A673 (cell line): Measurements from ENCODE around the gene SRRM2. TPM values are rescaled to one million over a fixed set of nuclear protein-coding genes. Genes with fewer than 3 reads are reported as not detected.

ENCODE experiments used
- BruUV-seq: library from RNA; stranded (reverse); fragments of 400-500 nt; replicated peaks from 2 replicates; lab custom pipeline; 2021; lab: Mats Ljungman, UMichigan
- CTCF ChIA-PET: fragments of 300-600 bp; sonication (Branson Sonifier 250); formaldehyde crosslinking; loops from one replicate; lab custom pipeline; 2022; ENCODE audit warnings: antibody characterized with exemption; lab: Charles Lee
- POLR2A ChIA-PET: fragments of 300-600 bp; sonication (Branson Sonifier 250); formaldehyde crosslinking; loops from one replicate; lab custom pipeline; 2022; ENCODE audit warnings: antibody characterized with exemption; ENCODE audit not compliant: low non-redundant PET; lab: Charles Lee
- DNase-seq: peaks from one replicate; pipeline ENCODE4 v3.0.0-alpha.2; 2015; ENCODE audit warnings: low spot score
- H3K27ac ChIP-seq: fragments of 200-600 bp; sonication (generic); 2 replicates; pipeline ENCODE4 v1.5.1; 2016; ENCODE audit warnings: mixed run types, low read depth, mild to moderate bottlenecking, mixed read lengths, antibody characterized with exemption, low read length; ENCODE audit not compliant: poor library complexity, severe bottlenecking
- H3K27me3 ChIP-seq: fragments of 200-600 bp; sonication (generic); replicated peaks from 2 replicates; pipeline ENCODE4 v1.6.1; 2017; ENCODE audit warnings: mixed run types, low read depth, mild to moderate bottlenecking, mixed read lengths, antibody characterized with exemption, low read length; ENCODE audit not compliant: insufficient read depth, poor library complexity
- H3K36me3 ChIP-seq: fragments of 200-600 bp; sonication (generic); 2 replicates; pipeline ENCODE4 v1.6.1; 2016; ENCODE audit warnings: mixed run types, mild to moderate bottlenecking, mixed read lengths, antibody characterized with exemption, low read length; ENCODE audit not compliant: insufficient read depth, poor library complexity, severe bottlenecking
- H3K4me1 ChIP-seq: fragments of 200-600 bp; sonication (generic); 2 replicates; pipeline ENCODE4 v1.6.1; 2017; ENCODE audit warnings: mixed run types, mild to moderate bottlenecking, mixed read lengths, antibody characterized with exemption, low read length; ENCODE audit not compliant: insufficient read depth, poor library complexity, severe bottlenecking
- H3K4me3 ChIP-seq: fragments of 200-600 bp; sonication (generic); 2 replicates; pipeline ENCODE4 v1.5.1; 2016; ENCODE audit warnings: low read depth, mixed run types, mild to moderate bottlenecking, mixed read lengths, low read length; ENCODE audit not compliant: poor library complexity, severe bottlenecking
- H3K9me3 ChIP-seq: fragments of 200-600 bp; sonication (generic); 2 replicates; pipeline ENCODE4 v1.6.1; 2016; ENCODE audit warnings: mixed run types, low read depth, mild to moderate bottlenecking, mixed read lengths, antibody characterized with exemption, low read length; ENCODE audit not compliant: poor library complexity, severe bottlenecking
- EZH2 ChIP-seq: fragments of 200-600 bp; sonication (generic); IDR thresholded peaks from 2 replicates; pipeline ENCODE4 v1.6.1; 2017; ENCODE audit warnings: borderline replicate concordance, low read depth, mild to moderate bottlenecking, mixed read lengths, antibody characterized with exemption, low read length; ENCODE audit not compliant: poor library complexity, severe bottlenecking
- intact Hi-C: fragments of 100-400 bp; cut with micrococcal nuclease; formaldehyde crosslinking; loops from one replicate; pipeline ENCODE4 v1.10.0; 2022; ENCODE audit not compliant: unreplicated experiment
- total RNA-seq: library from RNA; stranded (reverse); gene quantifications from 2 replicates; pipeline ENCODE4 v1.2.3, GENCODE V29; 2021
- TF ChIP-seq, protein P1 (sequence below): fragments of 300-800, 200-600 bp; sonication (generic); conservative IDR thresholded peaks from 2 replicates; pipeline ENCODE4 v1.5.1; 2017; ENCODE audit warnings: low read depth, mild to moderate bottlenecking, antibody characterized with exemption, low read length, moderate library complexity, mixed read lengths

SRRM2 gene
- total RNA-seq, 1 experiment from 2014 or later: 642 TPM

DNA sequence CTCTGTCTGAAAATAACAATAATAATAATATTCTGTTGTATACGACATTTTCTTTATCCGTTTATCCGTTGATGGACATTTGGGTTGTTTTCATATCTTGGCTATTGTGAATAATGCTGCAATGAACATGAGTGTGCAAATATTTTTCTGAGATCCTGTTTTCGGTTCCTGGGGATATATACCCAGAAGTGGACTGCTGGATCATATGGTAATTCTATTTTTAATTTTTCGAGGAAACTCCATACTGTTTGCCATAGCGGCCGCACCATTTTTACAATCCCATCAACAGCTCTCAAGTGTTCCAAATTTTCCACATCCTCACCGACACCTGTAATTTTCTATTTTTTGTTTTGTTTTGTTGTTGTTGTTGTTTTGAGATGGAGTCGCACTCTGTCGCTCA, 40.5 kb downstream of the SRRM2 start:
- no peaks in the 10 kb centered on the region for H3K9me3 ChIP-seq
- no peak overlapping the region for H3K4me3 ChIP-seq
- no TSS peak for BruUV-seq
- H3K4me1 ChIP-seq: no peaks in the 10 kb centered on the region
- no peaks in the 10 kb centered on the region for H3K36me3 ChIP-seq
- peaks cover 50% of the 10 kb centered on the region for H3K27me3 ChIP-seq
- no peak for TF ChIP-seq EZH2
- intact Hi-C loops: no loop called here
- POLR2A ChIA-PET: no interaction called here
- H3K27ac ChIP-seq: no peak overlapping the region
- CTCF ChIA-PET: no interaction called here
- no peak for DNase-seq

- no TSS peak for BruUV-seq
- Histone ChIP-seq H3K4me1 (no peaks in the 10 kb centered on the region), H3K36me3 (no peaks in the 10 kb centered on the region), H3K27ac (no peak overlapping the region), H3K9me3 (no peaks in the 10 kb centered on the region), H3K4me3 (no peak overlapping the region), H3K27me3 (peaks cover 28% of the 10 kb centered on the region)
- DNase-seq: no peak
- CTCF ChIA-PET: no interaction called here
- POLR2A ChIA-PET: no interaction called here
- intact Hi-C loops: no loop called here
- no peak for TF ChIP-seq EZH2
- TF ChIP-seq, protein P1, sequence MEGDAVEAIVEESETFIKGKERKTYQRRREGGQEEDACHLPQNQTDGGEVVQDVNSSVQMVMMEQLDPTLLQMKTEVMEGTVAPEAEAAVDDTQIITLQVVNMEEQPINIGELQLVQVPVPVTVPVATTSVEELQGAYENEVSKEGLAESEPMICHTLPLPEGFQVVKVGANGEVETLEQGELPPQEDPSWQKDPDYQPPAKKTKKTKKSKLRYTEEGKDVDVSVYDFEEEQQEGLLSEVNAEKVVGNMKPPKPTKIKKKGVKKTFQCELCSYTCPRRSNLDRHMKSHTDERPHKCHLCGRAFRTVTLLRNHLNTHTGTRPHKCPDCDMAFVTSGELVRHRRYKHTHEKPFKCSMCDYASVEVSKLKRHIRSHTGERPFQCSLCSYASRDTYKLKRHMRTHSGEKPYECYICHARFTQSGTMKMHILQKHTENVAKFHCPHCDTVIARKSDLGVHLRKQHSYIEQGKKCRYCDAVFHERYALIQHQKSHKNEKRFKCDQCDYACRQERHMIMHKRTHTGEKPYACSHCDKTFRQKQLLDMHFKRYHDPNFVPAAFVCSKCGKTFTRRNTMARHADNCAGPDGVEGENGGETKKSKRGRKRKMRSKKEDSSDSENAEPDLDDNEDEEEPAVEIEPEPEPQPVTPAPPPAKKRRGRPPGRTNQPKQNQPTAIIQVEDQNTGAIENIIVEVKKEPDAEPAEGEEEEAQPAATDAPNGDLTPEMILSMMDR: no peak
Measured at GRCh38 chr16:2795395-2796143, 43.1 kb downstream of the SRRM2 start.

DNA sequence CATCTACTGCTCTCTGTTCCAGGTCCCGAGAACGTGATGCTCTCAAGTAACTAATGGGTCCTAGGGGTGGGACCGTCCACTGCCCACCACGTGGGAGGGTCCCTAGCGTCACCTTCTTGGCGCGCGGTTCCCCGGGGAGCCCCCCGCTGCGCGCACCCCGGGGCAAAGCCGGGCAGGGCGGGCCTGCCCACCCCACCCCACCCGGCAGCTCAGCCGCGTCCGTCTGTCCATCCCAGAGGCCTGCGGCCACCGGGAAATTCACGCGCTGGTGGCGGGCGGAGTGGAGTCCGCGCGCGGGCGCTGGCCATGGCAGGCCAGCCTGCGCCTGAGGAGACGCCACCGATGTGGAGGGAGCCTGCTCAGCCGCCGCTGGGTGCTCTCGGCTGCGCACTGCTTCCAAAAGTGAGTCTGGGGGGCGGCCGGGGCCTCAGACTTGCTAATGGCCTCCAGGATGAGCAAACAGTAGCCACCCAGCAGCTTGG, 46.3 kb downstream of the SRRM2 start:
- TF ChIP-seq EZH2: no peak
- TF ChIP-seq, protein P1: no peak
- no peak overlapping the region for H3K27ac ChIP-seq
- peaks cover 11% of the 10 kb centered on the region for H3K27me3 ChIP-seq
- no peaks in the 10 kb centered on the region for H3K4me1 ChIP-seq
- no peaks in the 10 kb centered on the region for H3K36me3 ChIP-seq
- no peak for DNase-seq
- ChIA-PET POLR2A (no interaction called here), CTCF (no interaction called here)
- BruUV-seq: no TSS peak
- intact Hi-C loops: no loop called here
- H3K4me3 ChIP-seq: no peak overlapping the region
- peaks cover 5% of the 10 kb centered on the region for H3K9me3 ChIP-seq

- TF ChIP-seq, protein P1: no peak
- no peak for TF ChIP-seq EZH2
- no TSS peak for BruUV-seq
- CTCF ChIA-PET: no interaction called here
- POLR2A ChIA-PET: no interaction called here
- no peak for DNase-seq
- Histone ChIP-seq H3K27ac (no peak overlapping the region), H3K27me3 (peaks cover 13% of the 10 kb centered on the region), H3K4me1 (no peaks in the 10 kb centered on the region), H3K4me3 (no peak overlapping the region), H3K36me3 (no peaks in the 10 kb centered on the region), H3K9me3 (peaks cover 10% of the 10 kb centered on the region)
- intact Hi-C loops: no loop called here
Measured at GRCh38 chr16:2799205-2799858, 46.9 kb downstream of the SRRM2 start.
